ENCODE measurements around the gene HHIPL1.

- TF ChIP-seq CTCF (IDR thresholded peaks at IDR 0.05; ENCODE audit: insufficient read depth, low read depth, low read length) = no peak
- no peak for TF ChIP-seq EZH2 (IDR thresholded peaks at IDR 0.05; ENCODE audit: insufficient read depth, low read length)
These were observed 36.3 kb upstream of the HHIPL1 start for GRCh38 chr14:99608591-99608990.
